BLaER1 treated with 17β-estradiol and CSF1 and Interleukin-3, amounts not matched to agents 10 nM and 100 nM (cell line): Measurements from ENCODE around the gene PMF1.

Experiments used
- H3K27ac ChIP-seq, 11 experiments: shearing (Covaris generic); formaldehyde crosslinking; 2 replicates each; pipeline ENCODE4 v1.8.1; 2022
- H3K27me3 ChIP-seq, 11 experiments: shearing (Covaris generic); formaldehyde crosslinking; 2 replicates each; pipeline ENCODE4 v1.8.1; 2022
- H3K36me3 ChIP-seq, 11 experiments: shearing (Covaris generic); formaldehyde crosslinking; 2 replicates each; pipeline ENCODE4 v1.8.1; 2022
- H3K4me1 ChIP-seq, 10 experiments: shearing (Covaris generic); formaldehyde crosslinking; 2 replicates each; pipeline ENCODE4 v1.8.1; 2022
- H3K4me2 ChIP-seq, 11 experiments: shearing (Covaris generic); formaldehyde crosslinking; 2 replicates each; pipeline ENCODE4 v1.8.1; 2022
- H3K4me3 ChIP-seq, 10 experiments: shearing (Covaris generic); formaldehyde crosslinking; 2 replicates each; pipeline ENCODE4 v1.8.1; 2022
- H3K9ac ChIP-seq, 11 experiments: shearing (Covaris generic); formaldehyde crosslinking; 2 replicates each; pipeline ENCODE4 v1.8.1; 2022
- H3K9me3 ChIP-seq, 11 experiments: shearing (Covaris generic); formaldehyde crosslinking; replicated peaks in 1 of 11; 2 replicates each; pipeline ENCODE4 v1.8.1; 2022
- H4K20me1 ChIP-seq, 11 experiments: shearing (Covaris generic); formaldehyde crosslinking; 2 replicates each; pipeline ENCODE4 v1.8.1; 2022
- Cebpa-rat ChIP-seq, 11 experiments: shearing (Covaris generic); IDR thresholded peaks; 2 replicates each; pipeline ENCODE4 v1.8.1; 2022

The PMF1 gene

GRCh38 chr1:156236164-156236563 is 23.4 kb downstream of the PMF1 start:
- Histone ChIP-seq H3K4me3 (no peak overlapping the region), H3K4me2 (no peak overlapping the region), H3K27ac (no peak overlapping the region), H3K27me3 (no peaks in the 10 kb centered on the region), H4K20me1 (peaks cover 0 to 30% (median 18%) of the 10 kb centered on the region in 11 experiments; a peak in 20 of 22 replicates), H3K4me1 (peaks cover 19 to 37% (median 34%) of the 10 kb centered on the region in 10 experiments), H3K36me3 (peaks cover 64 to 86% (median 69%) of the 10 kb centered on the region in 11 experiments), H3K9me3 (no peaks in the 10 kb centered on the region), H3K9ac (no peak overlapping the region)
- no peak for TF ChIP-seq Cebpa-rat (IDR thresholded peaks at IDR 0.05)

GRCh38 chr1:156238248-156238647 is 25.4 kb downstream of the PMF1 start:
- Histone ChIP-seq H3K4me1 (peaks cover 37 to 46% (median 43%) of the 10 kb centered on the region in 10 experiments), H3K4me2 (no peak overlapping the region), H3K27ac (no peak overlapping the region), H3K9ac (no peak overlapping the region), H4K20me1 (peaks cover 5 to 48% (median 29%) of the 10 kb centered on the region in 11 experiments; a peak in 20 of 22 replicates), H3K4me3 (no peak overlapping the region), H3K27me3 (no peaks in the 10 kb centered on the region), H3K9me3 (no peaks in the 10 kb centered on the region), H3K36me3 (peaks cover 63 to 70% (median 66%) of the 10 kb centered on the region in 11 experiments)
- no peak for TF ChIP-seq Cebpa-rat (IDR thresholded peaks at IDR 0.05)

GRCh38 chr1:156241311-156241811 is 28.6 kb downstream of the PMF1 start:
- H3K4me3 ChIP-seq: peak overlapping the region in 5 of 10 experiments; percentile 3 to 50 (median 17); a peak in 7 of 20 replicates
- H3K27me3 ChIP-seq: peaks cover 16 to 27% (median 22%) of the 10 kb centered on the region in 11 experiments; a peak in 21 of 22 replicates
- H3K4me1 ChIP-seq: peaks cover 49 to 70% (median 62%) of the 10 kb centered on the region in 10 experiments
- no peaks in the 10 kb centered on the region for H3K9me3 ChIP-seq
- H4K20me1 ChIP-seq: peaks cover 5 to 79% (median 60%) of the 10 kb centered on the region in 11 experiments; a peak in 20 of 22 replicates
- peaks cover 36 to 39% (median 37%) of the 10 kb centered on the region in 11 experiments for H3K36me3 ChIP-seq
- no peak for TF ChIP-seq Cebpa-rat (IDR thresholded peaks at IDR 0.05)
- peak overlapping the region in 9 of 11 experiments; percentile 11 to 69 (median 54); a peak in 16 of 22 replicates for H3K27ac ChIP-seq
- peak overlapping the region; percentile 79 to 99 (median 89) for H3K4me2 ChIP-seq
- peak overlapping the region; percentile 32 to 64 (median 49); a peak in 17 of 22 replicates for H3K9ac ChIP-seq

- peak within 1 kb of the TSS; percentile 32 to 64 (median 49); a peak in 17 of 22 replicates for H3K9ac ChIP-seq
- no peak for TF ChIP-seq Cebpa-rat (IDR thresholded peaks at IDR 0.05)
- peak within 1 kb of the TSS in 9 of 11 experiments; percentile 11 to 69 (median 54); a peak in 16 of 22 replicates for H3K27ac ChIP-seq
These were observed 29.1 kb downstream of the PMF1 start, which contains the start of gene BGLAP for GRCh38 chr1:156241926-156242325. BGLAP (plus strand) TSS chr1:156242184; CDS start chr1:156242232, 48 bp downstream.

GRCh38 chr1:156242738-156243137 is 29.9 kb downstream of the PMF1 start:
- Histone ChIP-seq H4K20me1 (peaks cover 5 to 93% (median 74%) of the 10 kb centered on the region in 11 experiments; a peak in 20 of 22 replicates), H3K4me3 (no peak overlapping the region), H3K4me2 (peak overlapping the region; percentile 79 to 99 (median 89); a peak in 19 of 22 replicates), H3K9me3 (no peaks in the 10 kb centered on the region), H3K27ac (no peak overlapping the region), H3K36me3 (peaks cover 22 to 30% (median 25%) of the 10 kb centered on the region in 11 experiments), H3K9ac (no peak overlapping the region), H3K4me1 (peaks cover 54 to 82% (median 71%) of the 10 kb centered on the region in 10 experiments), H3K27me3 (peaks cover 16 to 29% (median 23%) of the 10 kb centered on the region in 11 experiments; a peak in 21 of 22 replicates)
- TF ChIP-seq Cebpa-rat (IDR thresholded peaks at IDR 0.05): no peak

More at GRCh38 chr1:156241926-156242325, 29.1 kb downstream of the PMF1 start, which contains the start of gene BGLAP:
- H3K4me2 ChIP-seq: peak within 1 kb of the TSS; percentile 79 to 99 (median 89)
- H3K4me3 ChIP-seq: peak within 1 kb of the TSS in 6 of 10 experiments; percentile 11 to 50 (median 20); a peak in 7 of 20 replicates
- H4K20me1 ChIP-seq: peaks cover 5 to 85% (median 66%) of the 10 kb centered on the region in 11 experiments; a peak in 20 of 22 replicates
- H3K4me1 ChIP-seq: peaks cover 54 to 76% (median 68%) of the 10 kb centered on the region in 10 experiments
- H3K27me3 ChIP-seq: peaks cover 16 to 29% (median 23%) of the 10 kb centered on the region in 11 experiments; a peak in 21 of 22 replicates
- H3K36me3 ChIP-seq: peaks cover 30 to 33% (median 31%) of the 10 kb centered on the region in 11 experiments
- H3K9me3 ChIP-seq: no peaks in the 10 kb centered on the region

- peak overlapping the region in 4 of 11 experiments; percentile 91 to 99 (median 98); a peak in 3 of 22 replicates for H3K4me2 ChIP-seq
- no peaks in the 10 kb centered on the region for H3K9me3 ChIP-seq
- H3K4me3 ChIP-seq: no peak overlapping the region
- H3K36me3 ChIP-seq: peaks cover 11 to 25% (median 17%) of the 10 kb centered on the region in 11 experiments
- no peak for TF ChIP-seq Cebpa-rat (IDR thresholded peaks at IDR 0.05)
- no peak overlapping the region for H3K27ac ChIP-seq
- peaks cover 5 to 97% (median 84%) of the 10 kb centered on the region in 11 experiments; a peak in 20 of 22 replicates for H4K20me1 ChIP-seq
- H3K9ac ChIP-seq: no peak overlapping the region
- H3K4me1 ChIP-seq: peaks cover 54 to 78% (median 68%) of the 10 kb centered on the region in 10 experiments
- peaks cover 16 to 29% (median 23%) of the 10 kb centered on the region in 11 experiments; a peak in 21 of 22 replicates for H3K27me3 ChIP-seq
These were observed 31.3 kb downstream of the PMF1 start for GRCh38 chr1:156244126-156244525.

- Histone ChIP-seq H3K27ac (no peak overlapping the region), H4K20me1 (peaks cover 5 to 97% (median 88%) of the 10 kb centered on the region in 11 experiments; a peak in 21 of 22 replicates), H3K27me3 (peaks cover 16 to 29% (median 23%) of the 10 kb centered on the region in 11 experiments; a peak in 21 of 22 replicates), H3K36me3 (peaks cover 11 to 25% (median 17%) of the 10 kb centered on the region in 11 experiments), H3K4me3 (no peak overlapping the region), H3K4me1 (peaks cover 50 to 72% (median 62%) of the 10 kb centered on the region in 10 experiments), H3K9me3 (no peaks in the 10 kb centered on the region), H3K9ac (peak overlapping the region in 2 of 11 experiments; percentile 49 to 71; a peak in 1 of 22 replicates), H3K4me2 (peak overlapping the region in 10 of 11 experiments; percentile 90 to 100 (median 98); a peak in 19 of 22 replicates)
- no peak for TF ChIP-seq Cebpa-rat (IDR thresholded peaks at IDR 0.05)
These were observed 31.9 kb downstream of the PMF1 start for GRCh38 chr1:156244712-156245111.

- H3K4me3 ChIP-seq: peak overlapping the region; percentile 35 to 62 (median 49)
These were observed 32.8 kb downstream of the PMF1 start for GRCh38 chr1:156245451-156246232.

More at GRCh38 chr1:156245451-156246232, 32.8 kb downstream of the PMF1 start:
- Histone ChIP-seq H3K9me3 (no peaks in the 10 kb centered on the region), H3K9ac (peak overlapping the region; percentile 10 to 71 (median 46); a peak in 17 of 22 replicates), H3K36me3 (peaks cover 17 to 31% (median 21%) of the 10 kb centered on the region in 11 experiments), H3K27ac (peak overlapping the region in 5 of 11 experiments; percentile 12 to 34 (median 17); a peak in 3 of 22 replicates), H4K20me1 (peaks cover 5 to 98% (median 92%) of the 10 kb centered on the region in 11 experiments; a peak in 21 of 22 replicates), H3K4me2 (peak overlapping the region; percentile 90 to 100 (median 97)), H3K4me1 (peaks cover 41 to 63% (median 53%) of the 10 kb centered on the region in 10 experiments), H3K27me3 (peaks cover 16 to 29% (median 23%) of the 10 kb centered on the region in 11 experiments; a peak in 21 of 22 replicates)
- TF ChIP-seq Cebpa-rat (IDR thresholded peaks at IDR 0.05): no peak
